B cell (primary cell): ENCODE data around the gene LPCAT3. TPM values are rescaled to one million over a fixed set of nuclear protein-coding genes. Genes with fewer than 3 reads are reported as not detected.

ENCODE experiments used
- ATAC-seq: fragments of 200-7000 bp; cut with Tn5 transposase; one replicate; pipeline ENCODE4 v1.10.0; 2021; ENCODE audit warnings: low read depth, mild to moderate bottlenecking, moderate number of reproducible peaks, moderate library complexity
- CTCF ChIA-PET: fragments of 350-600 bp; sonication (Branson Sonifier 250); formaldehyde crosslinking; loops from one replicate; lab custom pipeline; 2021; ENCODE audit warnings: antibody characterized with exemption, inconsistent platforms; lab: Charles Lee
- POLR2A ChIA-PET: fragments of 350-600 bp; sonication (Branson Sonifier 250); formaldehyde crosslinking; loops from one replicate; lab custom pipeline; 2021; ENCODE audit warnings: antibody characterized with exemption; lab: Charles Lee
- DNase-seq: peaks from one replicate; pipeline ENCODE4 v3.0.0; 2013
- H2AFZ ChIP-seq: 2 replicates; pipeline ENCODE4 v1.6.1; 2012; ENCODE audit warnings: mild to moderate bottlenecking, low read depth, low read length; ENCODE audit not compliant: insufficient read depth, poor library complexity, severe bottlenecking
- H3K27ac ChIP-seq, 2 donors: 1 replicate in 1 of 2; 2 replicates in 1 of 2; pipeline ENCODE4 v1.5.1; 2012 to 2013; ENCODE audit warnings: low read length in 2 of 2, mild to moderate bottlenecking in 2 of 2, moderate library complexity in 1 of 2
- H3K27me3 ChIP-seq, 4 experiments: fragments of 200-600 bp in 1 of 4; sonication (generic) in 1 of 4; replicated peaks in 1 of 4; 1 replicate in 2 of 4; 2 replicates in 2 of 4; pipeline versions ENCODE4 v1.6.1 to v1.7.0; 2013 to 2016; ENCODE audit warnings: low read length in 3 of 4, mild to moderate bottlenecking in 2 of 4, mixed read lengths in 1 of 4, moderate library complexity in 1 of 4; ENCODE audit not compliant: insufficient read depth in 4 of 4, control insufficient read depth in 3 of 4; ENCODE audit errors: control extremely low read depth in 1 of 4
- H3K36me3 ChIP-seq, 2 experiments: replicated peaks in 1 of 2; 1 replicate in 1 of 2; 2 replicates in 1 of 2; pipeline versions ENCODE4 v1.6.1 to v1.7.1; 2013; ENCODE audit warnings: low read length in 1 of 2; ENCODE audit not compliant: insufficient read depth in 2 of 2, control insufficient read depth in 1 of 2; ENCODE audit errors: control extremely low read depth in 1 of 2, extremely low read depth in 1 of 2
- H3K4me1 ChIP-seq, 2 donors: fragments of 200-600 bp in 1 of 2; sonication (generic) in 1 of 2; 1 replicate in 1 of 2; 2 replicates in 1 of 2; pipeline versions ENCODE4 v1.5.1 to v1.6.1; 2013 to 2017; ENCODE audit warnings: low read length in 2 of 2; ENCODE audit not compliant: control insufficient read depth in 2 of 2, insufficient read depth in 2 of 2
- H3K4me2 ChIP-seq: replicated peaks from 2 replicates; pipeline ENCODE3; 2012; ENCODE audit warnings: mild to moderate bottlenecking, low read depth, low read length; ENCODE audit not compliant: poor library complexity, severe bottlenecking
- H3K4me3 ChIP-seq, 5 experiments: fragments of 200-600 bp in 1 of 5; sonication (generic) in 1 of 5; 1 replicate in 3 of 5; 2 replicates in 2 of 5; pipeline versions ENCODE4 v1.5.1 to v1.7.0; 2011 to 2016; ENCODE audit warnings: low read length in 4 of 5, mild to moderate bottlenecking in 4 of 5, low read depth in 2 of 5, control low read depth in 1 of 5, moderate library complexity in 1 of 5; ENCODE audit not compliant: insufficient read depth in 1 of 5; ENCODE audit errors: control extremely low read depth in 1 of 5, extremely low read depth in 1 of 5
- H3K79me2 ChIP-seq: fragments of 200-600 bp; sonication (generic); one replicate; pipeline ENCODE4 v1.6.0; 2016; ENCODE audit warnings: low read length; ENCODE audit not compliant: control insufficient read depth, insufficient read depth
- H3K9ac ChIP-seq: fragments of 200-600 bp; sonication (generic); 2 replicates; pipeline ENCODE4 v1.6.1; 2017; ENCODE audit warnings: mild to moderate bottlenecking, low read length, moderate library complexity
- H3K9me3 ChIP-seq, 3 donors: one replicate each; pipeline versions ENCODE4 v1.6.1 to v1.7.1; 2013; ENCODE audit warnings: low read length in 2 of 3; ENCODE audit not compliant: control insufficient read depth in 2 of 3, insufficient read depth in 1 of 3; ENCODE audit errors: control extremely low read depth in 1 of 3
- H4K20me1 ChIP-seq: 2 replicates; pipeline ENCODE4 v1.6.0; 2012; ENCODE audit warnings: mild to moderate bottlenecking, low read length; ENCODE audit not compliant: insufficient read depth, control insufficient read depth, poor library complexity, severe bottlenecking
- H3K27ac Mint-ChIP-seq: one replicate; pipeline ENCODE4 v1.8.0; 2021; ENCODE audit warnings: mixed read lengths
- H3K27me3 Mint-ChIP-seq: one replicate; pipeline ENCODE4 v1.8.0; 2021; ENCODE audit warnings: mixed read lengths
- H3K4me1 Mint-ChIP-seq: one replicate; pipeline ENCODE4 v1.8.0; 2021; ENCODE audit warnings: mixed read lengths
- H3K4me3 Mint-ChIP-seq: one replicate; pipeline ENCODE4 v1.8.0; 2021; ENCODE audit warnings: mixed read lengths
- H3K9me3 Mint-ChIP-seq: one replicate; pipeline ENCODE4 v1.8.0; 2022; ENCODE audit warnings: mixed read lengths; ENCODE audit not compliant: insufficient read depth
- EZH2 ChIP-seq: IDR thresholded peaks from 2 replicates; pipeline ENCODE4 v1.6.1; 2012; ENCODE audit warnings: borderline replicate concordance, low read depth, mild to moderate bottlenecking, moderate library complexity, low read length; ENCODE audit not compliant: insufficient read depth, poor library complexity, severe bottlenecking
- WGBS: methylation state at CpG from one replicate; pipeline ENCODE4 v1.1.5; 2013; ENCODE audit warnings: missing lambda C conversion rate; ENCODE audit not compliant: insufficient coverage; 5-methylcytosine and 5-hydroxymethylcytosine counted together
- intact Hi-C: fragments of 100-400 bp; cut with micrococcal nuclease; formaldehyde crosslinking; loops from one replicate; pipeline ENCODE4 v1.10.0; 2022
- polyA plus RNA-seq: library from polyadenylated mRNA; depleted of rRNA; stranded (reverse); fragments of >200 nt; gene quantifications from 2 replicates; pipeline ENCODE4 v1.2.3, GENCODE V29; 2012
- total RNA-seq, 2 donors: library from RNA; stranded (reverse); fragments of 120-200 nt in 1 of 2; gene quantifications; 1 replicate in 1 of 2; 2 replicates in 1 of 2; pipeline versions ENCODE4 v1.2.3 to v1.2.4, GENCODE V29; 2013 to 2022
- TF ChIP-seq, protein P1 (sequence below): fragments of 200-600 bp; IDR thresholded peaks from one replicate; pipeline ENCODE4 v1.8.0; 2022; ENCODE audit warnings: antibody characterized with exemption, mild to moderate bottlenecking

The LPCAT3 gene
- total and polyA plus RNA-seq, 2 donors (not counting 1 experiment from before 2014, with no cell fraction given): 17.6 to 26.2 TPM

DNA sequence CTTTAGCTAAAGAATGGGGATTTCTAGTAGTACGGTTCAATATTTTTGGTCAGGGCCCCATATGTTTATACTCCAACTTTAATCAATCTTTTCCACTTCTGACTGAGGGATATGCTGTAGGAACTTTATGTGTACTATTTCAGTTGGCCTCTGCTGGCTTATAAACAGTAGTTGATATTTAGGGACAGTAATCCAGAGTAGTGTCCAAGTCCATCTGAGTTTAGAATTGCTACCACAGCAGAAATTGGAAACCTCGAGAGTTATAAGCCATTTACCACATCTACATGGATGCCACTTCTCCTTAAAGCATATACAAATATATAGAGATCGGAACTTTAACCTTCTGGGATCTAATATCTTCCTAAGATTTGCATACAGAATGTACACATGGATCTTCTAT, 11.6 kb downstream of the LPCAT3 start:
- H3K36me3 ChIP-seq: peaks cover 2 to 15% of the 10 kb centered on the region in 2 experiments
- POLR2A ChIA-PET: no interaction called here
- peaks cover 33% of the 10 kb centered on the region for H3K79me2 ChIP-seq
- no peaks in the 10 kb centered on the region for H3K27me3 ChIP-seq
- no peak overlapping the region for H3K9ac ChIP-seq
- Mint-ChIP-seq H3K9me3 (no peaks in the 10 kb centered on the region), H3K27me3 (no peaks in the 10 kb centered on the region), H3K4me1 (peaks cover 9% of the 10 kb centered on the region), H3K27ac (no peak overlapping the region), H3K4me3 (no peak overlapping the region)
- H3K4me2 ChIP-seq: no peak overlapping the region
- H3K9me3 ChIP-seq: no peaks in the 10 kb centered on the region
- no peaks in the 10 kb centered on the region for H4K20me1 ChIP-seq
- H3K4me3 ChIP-seq: no peak overlapping the region
- CTCF ChIA-PET: interaction anchor here (1.3 kb wide), 1 partner anchor 12 kb away, joined by 4 read pairs; the partner anchor contains the start of gene LPCAT3
- no peak overlapping the region for H2AFZ ChIP-seq
- intact Hi-C loops: no loop called here
- no CpG with 5 or more reads among the region's 3 CpGs for WGBS
- H3K27ac ChIP-seq: no peak overlapping the region
- TF ChIP-seq, protein P1, sequence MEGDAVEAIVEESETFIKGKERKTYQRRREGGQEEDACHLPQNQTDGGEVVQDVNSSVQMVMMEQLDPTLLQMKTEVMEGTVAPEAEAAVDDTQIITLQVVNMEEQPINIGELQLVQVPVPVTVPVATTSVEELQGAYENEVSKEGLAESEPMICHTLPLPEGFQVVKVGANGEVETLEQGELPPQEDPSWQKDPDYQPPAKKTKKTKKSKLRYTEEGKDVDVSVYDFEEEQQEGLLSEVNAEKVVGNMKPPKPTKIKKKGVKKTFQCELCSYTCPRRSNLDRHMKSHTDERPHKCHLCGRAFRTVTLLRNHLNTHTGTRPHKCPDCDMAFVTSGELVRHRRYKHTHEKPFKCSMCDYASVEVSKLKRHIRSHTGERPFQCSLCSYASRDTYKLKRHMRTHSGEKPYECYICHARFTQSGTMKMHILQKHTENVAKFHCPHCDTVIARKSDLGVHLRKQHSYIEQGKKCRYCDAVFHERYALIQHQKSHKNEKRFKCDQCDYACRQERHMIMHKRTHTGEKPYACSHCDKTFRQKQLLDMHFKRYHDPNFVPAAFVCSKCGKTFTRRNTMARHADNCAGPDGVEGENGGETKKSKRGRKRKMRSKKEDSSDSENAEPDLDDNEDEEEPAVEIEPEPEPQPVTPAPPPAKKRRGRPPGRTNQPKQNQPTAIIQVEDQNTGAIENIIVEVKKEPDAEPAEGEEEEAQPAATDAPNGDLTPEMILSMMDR: no peak
- TF ChIP-seq EZH2: no peak
- ATAC-seq (no peak), DNase-seq (no peak)
- H3K4me1 ChIP-seq: no peaks in the 10 kb centered on the region

DNA sequence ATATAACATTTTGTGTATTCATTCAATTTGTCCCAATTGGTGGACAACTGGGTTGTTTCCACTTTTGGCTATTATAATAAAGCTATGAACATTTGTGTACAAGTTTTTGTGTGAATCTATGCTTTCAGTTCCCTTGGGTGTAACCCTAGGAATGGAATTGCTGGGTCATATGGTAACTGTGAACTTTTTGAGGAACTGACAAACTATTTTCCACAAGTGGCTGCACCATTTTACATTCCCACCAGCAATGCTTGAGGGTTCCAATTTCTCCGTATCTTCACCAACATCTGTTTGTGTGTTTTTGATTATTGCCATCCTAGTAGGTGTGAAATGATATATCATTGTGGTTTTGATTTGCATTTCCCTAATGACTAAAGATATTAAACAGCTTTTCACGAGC, 13.0 kb downstream of the LPCAT3 start:
- Histone ChIP-seq H3K79me2 (peaks cover 36% of the 10 kb centered on the region), H2AFZ (no peak overlapping the region), H4K20me1 (no peaks in the 10 kb centered on the region), H3K36me3 (peaks cover 2 to 15% of the 10 kb centered on the region in 2 experiments), H3K27ac (no peak overlapping the region), H3K4me3 (no peak overlapping the region), H3K9me3 (no peaks in the 10 kb centered on the region), H3K27me3 (no peaks in the 10 kb centered on the region), H3K9ac (no peak overlapping the region), H3K4me1 (no peaks in the 10 kb centered on the region), H3K4me2 (no peak overlapping the region)
- Mint-ChIP-seq H3K27me3 (no peaks in the 10 kb centered on the region), H3K4me3 (no peak overlapping the region), H3K9me3 (no peaks in the 10 kb centered on the region), H3K4me1 (peaks cover 9% of the 10 kb centered on the region), H3K27ac (no peak overlapping the region)
- ChIA-PET CTCF (interaction anchor here (0.8 to 1.4 kb wide), 3 partner anchors 13 to 40 kb away, joined by 3 to 4 read pairs (median 3); partner anchors contain the start of gene LPCAT3), POLR2A (no interaction called here)
- ATAC-seq: no peak
- intact Hi-C loops: no loop called here
- DNase-seq: no peak
- WGBS: no CpG with 5 or more reads among the region's 2 CpGs
- no peak for TF ChIP-seq EZH2
- TF ChIP-seq, protein P1: no peak
